GM12878 (cell line): ENCODE results near the gene C16orf96.

Source experiments
- ATF3 ChIP-seq: IDR thresholded peaks from 2 replicates; pipeline ENCODE4 v1.6.1; 2011; ENCODE audit warnings: low read depth, mild to moderate bottlenecking, low read length, moderate library complexity, borderline replicate concordance; ENCODE audit errors: extremely low read depth
- CHD4 ChIP-seq: fragments of 200-600 bp; sonication (generic); IDR thresholded peaks from 2 replicates; pipeline ENCODE4 v1.6.1; 2016; ENCODE audit warnings: mild to moderate bottlenecking
- EP300 ChIP-seq, 2 experiments: fragments of 150-350 bp in 1 of 2; IDR thresholded peaks; 2 replicates each; pipeline ENCODE4 v1.6.1; 2011 to 2012; ENCODE audit warnings: low read depth in 2 of 2, low read length in 2 of 2, borderline replicate concordance in 1 of 2, improper control_type of control experiment in 1 of 2, inconsistent platforms in 1 of 2; ENCODE audit not compliant: control insufficient read depth in 1 of 2
- ESRRA ChIP-seq: IDR thresholded peaks from 2 replicates; pipeline ENCODE4 v1.6.1; 2012; ENCODE audit warnings: mild to moderate bottlenecking, low read length, improper control_type of control experiment
- HDAC2 ChIP-seq: fragments of 200-600 bp; sonication (generic); IDR thresholded peaks from 2 replicates; pipeline ENCODE4 v1.6.1; 2017
- POLR2A ChIP-seq: IDR thresholded peaks from 2 replicates; pipeline ENCODE4 v1.6.1; 2011; ENCODE audit warnings: low read depth, mild to moderate bottlenecking, low read length
- RCOR1 ChIP-seq: conservative IDR thresholded peaks from 2 replicates; pipeline ENCODE4 v1.6.1; 2012; ENCODE audit warnings: low read depth, low read length, improper control_type of control experiment
- TAF1 ChIP-seq: IDR thresholded peaks from 2 replicates; pipeline ENCODE4 v1.6.1; 2011; ENCODE audit warnings: mild to moderate bottlenecking, low read depth, low read length, borderline replicate concordance
- ZZZ3 ChIP-seq: IDR thresholded peaks from 2 replicates; pipeline ENCODE4 v1.6.1; 2011; ENCODE audit warnings: low read depth; ENCODE audit not compliant: control insufficient read depth, insufficient read length
- TF ChIP-seq, protein P1 (sequence below), 3 experiments: IDR thresholded peaks in 2 of 3; conservative IDR thresholded peaks in 1 of 3; 2 replicates each; pipeline ENCODE4 v1.5.1; 2011; ENCODE audit warnings: low read depth in 3 of 3, low read length in 3 of 3, mild to moderate bottlenecking in 3 of 3, control low read depth in 2 of 3, moderate library complexity in 2 of 3, inconsistent platforms in 1 of 3, mixed read lengths in 1 of 3; ENCODE audit not compliant: control insufficient read depth in 2 of 3, insufficient read depth in 1 of 3; ENCODE audit errors: extremely low read depth in 1 of 3
- TF ChIP-seq, protein P2 (sequence below): IDR thresholded peaks from 2 replicates; pipeline ENCODE4 v1.6.1; 2012; ENCODE audit warnings: low read depth, low read length, improper control_type of control experiment

- TF ChIP-seq ZZZ3: no peak
- TF ChIP-seq CHD4: no peak
- no peak for TF ChIP-seq HDAC2
- TF ChIP-seq, protein P1, sequence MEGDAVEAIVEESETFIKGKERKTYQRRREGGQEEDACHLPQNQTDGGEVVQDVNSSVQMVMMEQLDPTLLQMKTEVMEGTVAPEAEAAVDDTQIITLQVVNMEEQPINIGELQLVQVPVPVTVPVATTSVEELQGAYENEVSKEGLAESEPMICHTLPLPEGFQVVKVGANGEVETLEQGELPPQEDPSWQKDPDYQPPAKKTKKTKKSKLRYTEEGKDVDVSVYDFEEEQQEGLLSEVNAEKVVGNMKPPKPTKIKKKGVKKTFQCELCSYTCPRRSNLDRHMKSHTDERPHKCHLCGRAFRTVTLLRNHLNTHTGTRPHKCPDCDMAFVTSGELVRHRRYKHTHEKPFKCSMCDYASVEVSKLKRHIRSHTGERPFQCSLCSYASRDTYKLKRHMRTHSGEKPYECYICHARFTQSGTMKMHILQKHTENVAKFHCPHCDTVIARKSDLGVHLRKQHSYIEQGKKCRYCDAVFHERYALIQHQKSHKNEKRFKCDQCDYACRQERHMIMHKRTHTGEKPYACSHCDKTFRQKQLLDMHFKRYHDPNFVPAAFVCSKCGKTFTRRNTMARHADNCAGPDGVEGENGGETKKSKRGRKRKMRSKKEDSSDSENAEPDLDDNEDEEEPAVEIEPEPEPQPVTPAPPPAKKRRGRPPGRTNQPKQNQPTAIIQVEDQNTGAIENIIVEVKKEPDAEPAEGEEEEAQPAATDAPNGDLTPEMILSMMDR (IDR thresholded peaks at IDR 0.05 in 2 of 3, conservative IDR thresholded peaks at IDR 0.05 in 1 of 3; ENCODE audit: control insufficient read depth in 2 of 3, extremely low read depth in 1 of 3, insufficient read depth in 1 of 3, low read depth in 3 of 3, low read length in 3 of 3): no peak
- TF ChIP-seq RCOR1: no peak
- TF ChIP-seq, protein P2, sequence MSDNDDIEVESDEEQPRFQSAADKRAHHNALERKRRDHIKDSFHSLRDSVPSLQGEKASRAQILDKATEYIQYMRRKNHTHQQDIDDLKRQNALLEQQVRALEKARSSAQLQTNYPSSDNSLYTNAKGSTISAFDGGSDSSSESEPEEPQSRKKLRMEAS: no peak
- no peak for TF ChIP-seq EP300 (IDR thresholded peaks at IDR 0.05; ENCODE audit: borderline replicate concordance in 1 of 2, control insufficient read depth in 1 of 2, low read depth in 2 of 2, low read length in 2 of 2)
- TF ChIP-seq ATF3: no peak
- TF ChIP-seq POLR2A: no peak
- TF ChIP-seq TAF1: no peak
- TF ChIP-seq ESRRA: no peak
Observed at GRCh38 chr16:4556580-4556979, 440 bp downstream of the C16orf96 start.
